Panc1 (cell line): ENCODE results near the gene RRAGC. TPM values are rescaled to one million over a fixed set of nuclear protein-coding genes. Genes with fewer than 3 reads are reported as not detected.

Source experiments
- ATAC-seq: fragments of 200-7000 bp; cut with Tn5 transposase; 2 replicates; pipeline ENCODE4 v1.9.1; 2020; ENCODE audit warnings: mild to moderate bottlenecking, moderate library complexity
- BruUV-seq: library from RNA; stranded (reverse); fragments of 400-500 nt; replicated peaks from 2 replicates; lab custom pipeline; 2021; lab: Mats Ljungman, UMichigan
- CTCF ChIA-PET: fragments of 300-600 bp; sonication (Branson Sonifier 250); formaldehyde crosslinking; loops from one replicate; lab custom pipeline; 2022; ENCODE audit warnings: antibody characterized with exemption; lab: Charles Lee
- POLR2A ChIA-PET: fragments of 300-600 bp; sonication (Branson Sonifier 250); formaldehyde crosslinking; loops from one replicate; lab custom pipeline; 2022; ENCODE audit warnings: antibody characterized with exemption; lab: Charles Lee
- DNase-seq: peaks from one replicate; pipeline ENCODE4 v3.0.0-alpha.2; 2010; ENCODE audit warnings: low read depth, low spot score
- H3K27ac ChIP-seq: 2 replicates; pipeline ENCODE4 v1.5.1; 2011; ENCODE audit warnings: mild to moderate bottlenecking, low read length, inconsistent platforms
- H3K27me3 ChIP-seq: fragments of 200-500 bp; sonication (Bioruptor generic); 2 replicates; pipeline ENCODE4 v1.6.0; 2014; ENCODE audit warnings: low read length, inconsistent platforms; ENCODE audit not compliant: control insufficient read depth, insufficient read depth
- H3K36me3 ChIP-seq: fragments of 200-500 bp; sonication (Bioruptor generic); 2 replicates; pipeline ENCODE4 v1.5.1; 2014; ENCODE audit warnings: inconsistent platforms, mild to moderate bottlenecking, low read length, moderate library complexity; ENCODE audit not compliant: control insufficient read depth, insufficient read depth
- H3K4me1 ChIP-seq: 2 replicates; pipeline ENCODE4 v1.5.1; 2011; ENCODE audit warnings: inconsistent platforms, mild to moderate bottlenecking, low read length, moderate library complexity; ENCODE audit not compliant: control insufficient read depth, insufficient read depth
- H3K4me3 ChIP-seq, 2 experiments: 2 replicates each; pipeline ENCODE4 v1.5.1; 2011 to 2012; ENCODE audit warnings: low read depth in 2 of 2, low read length in 2 of 2, mild to moderate bottlenecking in 2 of 2, inconsistent platforms in 1 of 2, moderate library complexity in 1 of 2
- H3K9me3 ChIP-seq: fragments of 200-500 bp; sonication (Bioruptor generic); 2 replicates; pipeline ENCODE4 v1.5.1; 2014; ENCODE audit warnings: low read depth, mild to moderate bottlenecking, inconsistent platforms, low read length, moderate library complexity; ENCODE audit not compliant: control insufficient read depth, insufficient read depth
- POLR2AphosphoS5 ChIP-seq: IDR thresholded peaks from 2 replicates; pipeline ENCODE4 v1.6.1; 2012; ENCODE audit warnings: mild to moderate bottlenecking, low read depth, low read length, moderate library complexity
- SIN3A ChIP-seq: IDR thresholded peaks from 2 replicates; pipeline ENCODE4 v1.6.1; 2012; ENCODE audit warnings: low read depth, mild to moderate bottlenecking, low read length, moderate library complexity, borderline replicate concordance; ENCODE audit not compliant: insufficient read depth
- TCF7L2 ChIP-seq: IDR thresholded peaks from 2 replicates; pipeline ENCODE4 v1.6.1; 2011; ENCODE audit warnings: mild to moderate bottlenecking, low read depth, low read length, inconsistent platforms
- in situ Hi-C: cut with HindIII; loops from 2 replicates; pipeline ENCODE4 v1.10.0; 2016; ENCODE audit warnings: low sequenced_read_pairs, low pct_unique_long_range_greater_than_20kb
- intact Hi-C: fragments of 100-400 bp; cut with micrococcal nuclease; formaldehyde crosslinking; loops from one replicate; pipeline ENCODE4 v1.10.0; 2022; ENCODE audit not compliant: unreplicated experiment
- total RNA-seq: library from RNA; stranded (reverse); gene quantifications from one replicate; pipeline ENCODE4 v1.2.1, GENCODE V29; 2021; ENCODE audit not compliant: unreplicated experiment
- TF ChIP-seq, protein P1 (sequence below), 2 experiments: IDR thresholded peaks; 2 replicates each; pipeline ENCODE4 v1.6.1; 2011 to 2012; ENCODE audit warnings: low read depth in 2 of 2, control low read depth in 1 of 2, low read length in 1 of 2, mild to moderate bottlenecking in 1 of 2, moderate library complexity in 1 of 2; ENCODE audit not compliant: insufficient read depth in 1 of 2
- TF ChIP-seq, protein P2 (sequence below): fragments of 450-650 bp; IDR thresholded peaks from 2 replicates; pipeline ENCODE4 v1.5.1; 2017; ENCODE audit warnings: mild to moderate bottlenecking

The RRAGC gene
- total RNA-seq, 1 experiment from 2014 or later: 44.3 TPM

DNA sequence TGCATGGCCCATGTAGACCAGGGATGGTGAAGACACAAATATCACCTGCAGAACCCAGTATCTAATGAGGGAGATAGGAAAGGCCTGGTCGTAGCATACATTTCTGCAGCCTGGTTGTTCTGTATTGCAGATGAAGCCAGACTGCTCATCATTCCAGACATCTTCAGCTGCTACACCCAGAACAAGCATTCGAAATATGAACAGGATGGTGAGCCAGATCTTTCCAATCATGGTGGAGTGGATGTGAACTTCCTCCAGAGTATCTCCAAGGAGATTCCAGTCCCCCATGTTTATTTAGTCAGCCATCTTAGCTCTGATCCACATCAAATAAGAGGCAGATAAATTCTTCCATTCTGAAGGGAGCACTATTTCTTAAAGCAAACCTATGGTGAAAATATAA lies 16.2 kb upstream of the RRAGC start:
- CTCF ChIA-PET: interaction anchor here (0.6 kb wide), 1 partner anchor 30 kb away, joined by 4 read pairs; no protein-coding TSS in a partner anchor
- in situ Hi-C loops (no loop called here), intact Hi-C loops (loop anchor here (10.0 kb wide), 1 partner anchor 89 kb away; no protein-coding TSS in a partner anchor)
- Histone ChIP-seq H3K36me3 (peaks cover 3% of the 10 kb centered on the region), H3K27me3 (no peaks in the 10 kb centered on the region), H3K9me3 (no peaks in the 10 kb centered on the region), H3K27ac (no peak overlapping the region), H3K4me3 (no peak overlapping the region), H3K4me1 (peaks cover 18% of the 10 kb centered on the region)
- ATAC-seq (no peak), DNase-seq (no peak)
- POLR2A ChIA-PET: interaction anchor here (0.5 to 0.7 kb wide), 2 partner anchors 15 to 159 kb away, joined by 5 to 7 read pairs; no protein-coding TSS in a partner anchor
- BruUV-seq: no TSS peak
- TF ChIP-seq SIN3A: no peak
- no peak for TF ChIP-seq TCF7L2
- TF ChIP-seq, protein P1, sequence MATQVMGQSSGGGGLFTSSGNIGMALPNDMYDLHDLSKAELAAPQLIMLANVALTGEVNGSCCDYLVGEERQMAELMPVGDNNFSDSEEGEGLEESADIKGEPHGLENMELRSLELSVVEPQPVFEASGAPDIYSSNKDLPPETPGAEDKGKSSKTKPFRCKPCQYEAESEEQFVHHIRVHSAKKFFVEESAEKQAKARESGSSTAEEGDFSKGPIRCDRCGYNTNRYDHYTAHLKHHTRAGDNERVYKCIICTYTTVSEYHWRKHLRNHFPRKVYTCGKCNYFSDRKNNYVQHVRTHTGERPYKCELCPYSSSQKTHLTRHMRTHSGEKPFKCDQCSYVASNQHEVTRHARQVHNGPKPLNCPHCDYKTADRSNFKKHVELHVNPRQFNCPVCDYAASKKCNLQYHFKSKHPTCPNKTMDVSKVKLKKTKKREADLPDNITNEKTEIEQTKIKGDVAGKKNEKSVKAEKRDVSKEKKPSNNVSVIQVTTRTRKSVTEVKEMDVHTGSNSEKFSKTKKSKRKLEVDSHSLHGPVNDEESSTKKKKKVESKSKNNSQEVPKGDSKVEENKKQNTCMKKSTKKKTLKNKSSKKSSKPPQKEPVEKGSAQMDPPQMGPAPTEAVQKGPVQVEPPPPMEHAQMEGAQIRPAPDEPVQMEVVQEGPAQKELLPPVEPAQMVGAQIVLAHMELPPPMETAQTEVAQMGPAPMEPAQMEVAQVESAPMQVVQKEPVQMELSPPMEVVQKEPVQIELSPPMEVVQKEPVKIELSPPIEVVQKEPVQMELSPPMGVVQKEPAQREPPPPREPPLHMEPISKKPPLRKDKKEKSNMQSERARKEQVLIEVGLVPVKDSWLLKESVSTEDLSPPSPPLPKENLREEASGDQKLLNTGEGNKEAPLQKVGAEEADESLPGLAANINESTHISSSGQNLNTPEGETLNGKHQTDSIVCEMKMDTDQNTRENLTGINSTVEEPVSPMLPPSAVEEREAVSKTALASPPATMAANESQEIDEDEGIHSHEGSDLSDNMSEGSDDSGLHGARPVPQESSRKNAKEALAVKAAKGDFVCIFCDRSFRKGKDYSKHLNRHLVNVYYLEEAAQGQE (IDR thresholded peaks at IDR 0.05; ENCODE audit: insufficient read depth in 1 of 2, low read depth in 2 of 2, low read length in 1 of 2): no peak
- TF ChIP-seq, protein P2, sequence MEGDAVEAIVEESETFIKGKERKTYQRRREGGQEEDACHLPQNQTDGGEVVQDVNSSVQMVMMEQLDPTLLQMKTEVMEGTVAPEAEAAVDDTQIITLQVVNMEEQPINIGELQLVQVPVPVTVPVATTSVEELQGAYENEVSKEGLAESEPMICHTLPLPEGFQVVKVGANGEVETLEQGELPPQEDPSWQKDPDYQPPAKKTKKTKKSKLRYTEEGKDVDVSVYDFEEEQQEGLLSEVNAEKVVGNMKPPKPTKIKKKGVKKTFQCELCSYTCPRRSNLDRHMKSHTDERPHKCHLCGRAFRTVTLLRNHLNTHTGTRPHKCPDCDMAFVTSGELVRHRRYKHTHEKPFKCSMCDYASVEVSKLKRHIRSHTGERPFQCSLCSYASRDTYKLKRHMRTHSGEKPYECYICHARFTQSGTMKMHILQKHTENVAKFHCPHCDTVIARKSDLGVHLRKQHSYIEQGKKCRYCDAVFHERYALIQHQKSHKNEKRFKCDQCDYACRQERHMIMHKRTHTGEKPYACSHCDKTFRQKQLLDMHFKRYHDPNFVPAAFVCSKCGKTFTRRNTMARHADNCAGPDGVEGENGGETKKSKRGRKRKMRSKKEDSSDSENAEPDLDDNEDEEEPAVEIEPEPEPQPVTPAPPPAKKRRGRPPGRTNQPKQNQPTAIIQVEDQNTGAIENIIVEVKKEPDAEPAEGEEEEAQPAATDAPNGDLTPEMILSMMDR: no peak
- no peak for TF ChIP-seq POLR2AphosphoS5

DNA sequence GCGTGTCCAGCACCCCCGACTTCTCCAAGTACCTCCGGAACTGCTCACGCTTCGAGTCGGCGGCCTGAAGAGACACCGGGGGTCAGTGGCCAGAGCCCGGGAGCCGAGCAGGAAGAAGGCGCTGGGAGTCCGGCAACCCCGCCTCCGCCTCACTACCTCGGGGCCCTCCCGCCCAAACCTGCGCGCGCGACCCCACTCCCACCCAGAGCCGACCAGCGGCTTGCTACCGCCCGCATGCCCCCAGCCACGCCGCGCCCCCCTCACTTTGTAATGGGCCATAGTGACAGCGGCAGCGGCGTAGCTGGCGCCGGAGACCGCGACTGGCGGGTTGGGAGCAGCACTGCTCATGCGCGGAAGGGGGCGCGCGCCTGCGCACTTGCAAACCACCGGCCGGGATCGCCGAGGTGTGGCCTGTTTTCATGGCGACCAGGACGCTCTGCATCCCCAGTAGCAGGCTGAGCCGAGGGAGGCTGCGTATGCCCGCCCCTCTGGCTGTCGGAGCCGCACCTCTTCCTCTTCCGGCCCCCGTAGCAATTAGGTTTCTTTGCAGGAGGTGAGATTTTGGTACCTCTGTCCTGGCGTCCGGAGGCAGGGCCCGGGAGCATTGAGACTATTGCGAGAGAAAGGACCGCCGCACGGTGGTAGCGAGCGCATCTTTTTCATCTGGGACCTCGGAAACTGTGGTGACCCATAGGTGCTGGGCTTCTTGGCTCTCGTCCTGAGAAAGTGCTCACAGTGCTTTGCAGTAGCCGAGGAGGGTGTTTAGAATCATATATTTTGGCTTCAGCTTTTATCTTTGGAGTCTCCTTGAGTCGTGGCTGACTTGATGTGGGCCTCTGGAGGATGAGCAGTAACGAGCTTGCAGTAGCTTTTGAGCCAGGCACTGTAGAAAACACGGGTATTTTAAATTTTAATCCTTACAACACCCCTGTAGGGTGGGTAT lies 13.7 kb upstream of the RRAGC start, which contains the start of gene MYCBP:
MYCBP (minus strand) TSS at position 322 of the 943 bp plus-strand sequence; CDS start at position 279, 43 bp downstream.
- no TSS peak for BruUV-seq
- Histone ChIP-seq H3K27me3 (no peaks in the 10 kb centered on the region), H3K36me3 (peaks cover 3% of the 10 kb centered on the region), H3K4me1 (peaks cover 18% of the 10 kb centered on the region), H3K4me3 (peak within 1 kb of the TSS; percentile 86 to 96), H3K27ac (peak within 1 kb of the TSS; percentile 94), H3K9me3 (no peaks in the 10 kb centered on the region)
- DNase-seq (peak; percentile 85), ATAC-seq (peak; percentile 100)
- TF ChIP-seq, protein P1 (IDR thresholded peaks at IDR 0.05; ENCODE audit: insufficient read depth in 1 of 2, low read depth in 2 of 2, low read length in 1 of 2): peak in 1 of 2 experiments; percentile 5; a peak in 1 of 4 replicates
- TF ChIP-seq SIN3A (peak; percentile 89; the same call in 1 of the 2 replicates), POLR2AphosphoS5 (peak; percentile 94), TCF7L2 (no peak; the same call in 1 of the 2 replicates)
- TF ChIP-seq, protein P2: no peak
- in situ Hi-C loops: no loop called here
- ChIA-PET POLR2A (interaction anchor here (0.7 kb wide), 1 partner anchor 140 kb away, joined by 4 read pairs; no protein-coding TSS in a partner anchor), CTCF (interaction anchor here (0.7 kb wide), 1 partner anchor 137 kb away, joined by 3 read pairs; no protein-coding TSS in a partner anchor)
- intact Hi-C loops: loop anchor here (10.0 kb wide), 1 partner anchor 92 kb away; no protein-coding TSS in a partner anchor
